Kidney capillary endothelial cell (primary cell): ENCODE data around the gene TMEM117.
"Not testable (repeated sequence)": the region's sequence is repeated elsewhere in the genome, so short reads cannot be mapped to it uniquely, and the experiment has no call there.

Source experiments
- DNase-seq: peaks from one replicate; pipeline ENCODE4 v3.0.0-alpha.2; 2018; ENCODE audit warnings: low spot score

TMEM117 gene

DNA sequence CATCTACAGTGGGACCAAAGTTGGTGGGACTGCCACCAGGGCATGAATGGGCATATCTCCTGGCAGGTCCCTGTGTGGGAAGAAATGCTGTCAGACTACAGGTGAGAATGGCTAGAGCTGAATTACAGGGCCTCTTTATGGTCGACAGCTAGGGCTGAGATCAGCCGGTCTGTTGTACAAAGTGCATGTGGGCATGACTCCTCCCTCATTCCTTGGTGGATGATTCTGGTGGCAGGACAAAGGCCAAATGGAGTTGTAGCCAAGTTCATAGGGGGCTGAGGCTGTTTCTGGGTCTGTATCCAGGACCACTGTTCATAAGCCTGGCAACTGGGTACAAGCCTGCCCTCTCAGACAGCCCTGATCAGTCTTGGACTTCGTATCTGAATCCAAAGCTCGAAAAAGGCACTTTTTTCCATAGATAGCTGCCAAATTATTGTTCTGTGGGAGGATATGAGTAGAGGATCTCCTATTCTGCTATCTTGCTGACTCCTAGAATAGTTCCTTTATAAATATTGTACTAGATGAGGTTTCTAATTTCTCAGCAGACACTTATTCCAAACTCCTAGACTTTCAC lies 460.8 kb downstream of the TMEM117 start:
- DNase-seq: no peak

DNA sequence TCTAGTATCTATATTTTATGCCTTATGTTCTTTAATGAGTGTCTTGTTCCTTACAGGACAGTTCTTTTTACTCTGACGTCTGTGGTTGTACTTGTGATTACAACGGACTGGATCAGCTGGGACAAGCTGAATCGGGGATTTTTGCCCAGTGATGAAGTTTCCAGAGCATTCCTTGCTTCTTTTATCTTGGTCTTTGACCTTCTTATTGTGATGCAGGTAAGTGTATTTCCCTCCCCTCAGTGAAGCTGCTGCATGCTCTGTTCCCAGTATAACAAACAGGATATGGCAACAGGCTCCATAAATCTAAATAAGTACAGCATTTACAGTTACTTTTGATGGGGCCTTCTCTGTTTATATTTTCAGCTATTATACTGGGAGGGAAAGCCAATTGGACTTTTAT lies 463.6 kb downstream of the TMEM117 start:
- DNase-seq: no peak

DNA sequence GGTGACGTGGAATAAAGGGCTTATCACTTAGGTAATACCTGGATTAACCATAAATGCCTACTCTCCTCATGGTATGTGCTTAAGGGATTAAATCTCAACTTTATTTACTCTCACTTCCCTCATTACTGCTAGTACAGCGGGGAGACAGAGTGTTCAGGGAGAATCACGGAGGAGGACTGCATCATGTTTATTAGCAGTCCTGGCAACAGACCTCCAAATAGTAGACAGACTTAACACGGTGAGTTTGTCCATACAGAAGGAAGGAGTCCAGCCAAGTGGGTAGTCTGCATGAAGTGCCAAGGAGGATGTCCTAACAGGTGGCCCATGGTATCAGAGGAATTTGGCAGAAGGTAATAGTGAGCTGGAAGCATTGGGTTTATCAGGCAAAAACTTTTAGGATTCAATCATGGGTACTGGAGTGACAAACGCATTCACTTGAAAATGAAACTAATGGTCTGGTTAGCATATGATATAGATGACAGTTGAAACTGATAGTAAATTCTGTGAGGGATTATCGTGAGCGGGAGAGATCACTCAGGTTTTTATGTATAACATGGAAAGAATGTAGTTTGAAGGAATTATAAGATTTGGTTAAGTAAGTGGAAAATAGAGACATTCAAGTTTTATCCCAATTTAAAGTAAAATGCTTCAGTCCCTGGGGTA lies 471.8 kb downstream of the TMEM117 start:
- DNase-seq: no peak

DNA sequence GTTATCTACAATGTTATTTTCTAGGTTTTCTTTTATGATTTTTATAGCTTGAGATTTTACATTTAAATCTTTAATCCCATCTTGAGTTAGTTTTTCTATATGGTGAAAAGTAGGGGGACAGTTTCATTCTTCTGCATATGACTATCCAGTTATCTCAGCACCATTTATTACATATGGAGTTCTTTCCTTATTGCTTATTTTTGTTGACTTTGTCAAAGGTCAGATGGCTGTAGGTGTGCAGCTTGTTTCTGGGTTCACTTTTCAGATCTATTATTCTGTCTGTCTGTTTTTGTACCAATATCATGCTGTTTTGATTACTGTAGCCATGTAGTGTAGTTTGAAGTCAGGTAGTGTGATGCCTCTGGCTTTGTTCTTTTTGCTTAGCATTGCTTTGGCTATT lies 477.3 kb downstream of the TMEM117 start:
- no peak for DNase-seq

DNA sequence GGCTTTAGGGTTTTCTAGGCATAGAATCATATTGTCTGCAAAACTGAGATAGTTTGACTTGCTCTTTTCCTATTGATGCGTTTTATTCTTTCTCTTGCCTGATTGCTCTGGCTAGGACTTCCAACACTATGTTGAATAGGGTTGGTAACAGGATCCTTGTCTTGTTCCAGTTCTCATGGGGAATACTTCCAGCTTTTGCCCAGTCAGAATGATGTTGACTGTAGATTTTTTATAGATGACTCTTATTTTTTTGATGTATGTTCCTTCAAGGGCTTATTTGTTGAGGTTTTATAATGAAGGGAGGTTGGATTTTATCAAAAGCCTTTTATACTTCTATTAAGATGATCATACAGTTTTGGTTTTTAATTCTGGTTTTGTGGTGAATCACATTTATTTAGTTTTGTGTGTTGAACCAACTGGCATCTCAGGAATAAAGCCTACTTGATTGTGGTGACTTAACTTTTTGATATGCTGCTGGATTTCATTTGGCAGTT lies 478.2 kb downstream of the TMEM117 start:
- DNase-seq: no peak

DNA sequence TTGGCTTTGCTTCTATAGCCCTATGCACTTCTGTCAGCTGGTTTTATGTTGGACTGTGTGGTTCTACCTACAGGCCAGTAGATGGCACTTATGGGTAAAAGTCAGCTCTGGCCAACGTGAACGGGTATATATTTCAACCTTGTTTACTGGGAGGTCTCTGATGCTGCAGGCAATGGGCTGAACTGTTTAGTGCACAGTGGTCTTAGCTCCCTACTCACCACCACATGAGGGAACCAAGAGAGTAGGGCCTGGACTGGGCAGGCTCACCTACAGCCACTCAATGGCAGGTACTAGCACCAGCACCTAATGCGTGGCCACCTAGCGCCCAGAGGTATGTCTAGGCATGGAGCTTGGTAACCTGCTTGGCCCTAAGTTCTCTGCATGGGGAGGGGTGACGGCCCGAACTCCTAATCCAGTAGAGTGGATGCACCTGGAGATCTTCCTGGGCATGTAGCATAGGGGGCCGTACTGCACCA lies 481.8 kb downstream of the TMEM117 start:
- peak; percentile 26 for DNase-seq

DNA sequence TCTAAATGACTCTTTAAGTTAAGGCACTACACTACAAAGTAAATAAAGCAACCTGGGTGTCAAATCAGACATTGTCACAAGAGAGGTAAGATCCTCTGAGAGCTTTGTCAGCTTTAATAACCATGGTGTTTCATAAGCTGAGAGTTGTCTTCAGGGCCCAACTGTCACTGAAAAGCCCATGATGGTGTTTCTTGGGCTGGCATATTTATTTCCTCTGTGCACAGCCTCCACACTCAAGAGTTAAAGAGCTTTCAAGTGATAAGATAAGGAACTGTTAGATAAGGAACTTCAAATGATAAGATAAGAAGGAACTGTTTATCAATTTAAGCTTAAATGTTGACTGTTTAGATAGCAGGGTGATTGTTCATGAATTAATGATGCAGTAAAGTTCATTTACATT lies 495.4 kb downstream of the TMEM117 start:
- DNase-seq: no peak

DNA sequence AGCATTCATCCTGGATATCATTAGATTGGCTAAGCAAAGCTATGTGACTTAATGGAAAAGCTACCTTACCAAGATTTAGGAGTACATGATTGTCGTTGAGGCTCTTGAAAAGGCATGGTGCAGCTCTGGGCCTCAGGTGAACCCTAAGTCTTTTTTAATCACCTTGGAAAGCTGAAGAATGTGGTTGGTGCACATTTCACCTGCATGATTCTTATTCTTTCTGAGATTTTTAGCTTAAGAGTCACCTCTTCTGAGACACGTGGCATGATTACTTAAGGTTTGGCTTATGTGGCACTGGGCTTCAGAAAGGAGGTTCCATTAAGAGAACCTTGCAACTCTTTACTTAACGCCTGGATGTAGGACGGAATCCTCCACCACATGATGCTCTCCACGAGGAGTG lies 498.5 kb downstream of the TMEM117 start:
- no peak for DNase-seq

DNA sequence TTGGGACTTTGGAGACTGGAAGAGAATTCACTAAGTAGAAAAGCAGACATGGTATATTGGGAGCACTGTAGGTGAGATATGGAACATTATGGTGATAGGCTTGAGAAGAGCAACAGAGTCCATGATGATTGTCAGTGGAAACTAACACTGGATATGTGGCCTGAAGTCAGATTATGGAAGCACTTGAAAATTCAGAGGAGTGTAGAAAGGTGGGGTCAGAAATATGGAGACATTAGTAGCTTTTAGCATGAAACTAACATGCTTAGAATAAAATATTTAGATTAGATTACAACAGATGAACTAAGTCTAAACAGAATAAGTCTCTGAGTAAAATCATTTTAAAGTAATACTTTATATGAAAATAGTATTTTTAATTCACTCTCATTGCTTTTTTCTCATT lies 499.1 kb downstream of the TMEM117 start:
- DNase-seq: no peak

DNA sequence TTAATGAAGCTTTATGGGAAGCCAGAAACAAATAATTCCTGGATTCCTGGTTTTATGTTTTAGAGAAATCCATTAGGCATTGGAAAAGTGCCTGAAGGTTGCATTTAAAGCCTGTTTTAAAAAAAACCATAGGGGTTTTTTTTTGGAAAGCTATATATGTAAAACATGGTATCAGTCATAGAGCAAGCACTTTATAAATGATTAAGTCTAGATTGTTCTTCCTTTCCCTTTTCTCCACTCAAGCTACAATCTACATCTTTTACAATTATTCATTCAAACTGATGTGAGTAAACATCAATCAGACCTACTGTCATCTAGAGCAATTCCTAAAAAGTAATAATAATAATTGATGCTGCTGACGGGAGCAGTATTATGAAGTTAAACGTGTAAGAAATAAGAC lies 500.7 kb downstream of the TMEM117 start:
- no peak for DNase-seq

DNA sequence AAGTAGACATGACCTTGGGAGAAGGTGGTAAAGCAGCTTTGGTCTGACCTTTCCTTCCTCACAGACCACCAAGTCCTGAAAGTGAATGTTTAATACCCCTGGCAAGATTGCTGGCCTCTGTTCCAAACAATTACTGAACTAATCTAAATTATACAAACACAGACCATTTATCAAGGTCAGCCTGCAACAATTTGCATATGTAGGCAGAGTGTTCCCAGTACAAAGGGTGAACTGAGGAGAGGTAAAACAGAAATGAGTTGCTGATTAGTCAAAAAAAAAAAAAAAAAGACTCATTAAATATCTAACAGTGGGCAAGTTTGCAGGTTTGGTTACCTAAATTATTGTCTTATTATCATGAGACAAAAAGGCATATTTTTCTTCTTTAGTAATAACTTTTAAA lies 506.5 kb downstream of the TMEM117 start:
- DNase-seq: no peak

DNA sequence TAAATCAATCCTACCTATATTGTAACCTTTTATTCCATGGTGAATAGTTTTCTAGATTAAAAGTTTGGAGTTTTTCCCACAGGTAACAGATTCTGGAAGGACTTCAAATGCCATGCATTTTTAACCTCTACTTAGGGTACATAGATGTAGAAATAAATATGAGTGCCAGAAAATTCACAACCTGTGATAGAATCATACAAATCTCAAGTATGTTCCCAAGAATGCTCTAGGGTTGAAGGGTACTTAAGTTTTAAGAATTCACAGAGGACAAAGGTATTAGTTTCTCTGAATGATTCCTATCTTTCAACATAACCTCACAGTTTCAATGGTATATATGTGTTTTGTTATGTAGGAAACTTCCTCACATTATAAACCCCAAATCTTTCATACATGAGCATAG lies 511.3 kb downstream of the TMEM117 start:
- no peak for DNase-seq

DNA sequence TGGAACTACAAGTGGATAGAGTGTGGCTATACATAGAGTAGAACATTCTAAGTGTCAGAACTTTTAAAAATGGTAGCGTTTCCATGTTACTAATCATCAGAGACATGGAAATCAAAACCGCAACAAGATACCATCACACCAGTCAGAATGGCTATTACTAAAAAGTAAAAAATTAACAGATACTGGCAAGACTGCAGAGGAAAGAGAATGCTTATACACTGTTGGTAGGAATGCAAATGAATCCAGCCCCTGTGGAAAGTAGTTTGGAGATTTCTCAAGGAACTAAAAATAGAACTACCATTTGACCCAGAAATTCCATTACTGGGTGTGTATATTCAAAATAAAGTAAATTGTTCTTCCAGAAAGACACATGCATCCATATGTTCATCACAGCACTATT lies 521.6 kb downstream of the TMEM117 start:
- no peak for DNase-seq

DNA sequence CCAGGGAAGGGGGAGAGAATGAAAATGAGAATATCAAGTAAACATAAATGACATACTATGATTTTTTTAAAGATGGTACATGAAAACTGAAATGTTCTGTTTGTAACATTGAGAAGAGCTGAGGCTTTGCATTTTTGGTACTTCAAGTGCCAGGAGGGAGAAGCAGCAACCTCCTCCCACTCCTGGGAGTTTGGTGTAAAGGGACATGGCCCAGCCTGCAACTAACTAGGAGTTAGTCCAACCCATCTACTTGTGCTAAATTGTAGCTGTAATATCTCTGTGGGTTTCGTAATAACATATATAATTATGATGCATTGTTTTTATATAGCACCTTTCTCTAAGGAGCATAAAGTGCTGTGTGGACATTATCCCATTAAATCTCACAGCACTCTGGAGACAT lies 522.8 kb downstream of the TMEM117 start:
- no peak for DNase-seq

DNA sequence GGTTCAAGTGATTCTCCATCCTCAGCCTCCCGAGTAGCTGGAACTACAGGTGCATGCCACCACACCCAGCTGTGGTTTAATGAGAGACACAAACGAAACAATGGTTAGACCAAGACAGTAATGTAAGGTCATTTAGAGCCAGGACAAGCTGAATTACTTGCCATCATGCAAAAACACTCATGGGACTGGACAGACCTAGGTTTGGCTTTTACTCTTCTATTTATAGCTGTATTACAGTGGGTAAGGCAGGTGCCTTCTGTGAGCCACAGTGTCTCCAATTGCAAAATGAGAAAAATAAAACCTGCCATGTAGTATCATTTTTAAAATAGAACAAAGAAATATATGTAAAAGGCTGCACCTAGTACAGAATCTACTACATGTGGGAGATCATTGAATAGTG lies 527.1 kb downstream of the TMEM117 start:
- no peak for DNase-seq

DNA sequence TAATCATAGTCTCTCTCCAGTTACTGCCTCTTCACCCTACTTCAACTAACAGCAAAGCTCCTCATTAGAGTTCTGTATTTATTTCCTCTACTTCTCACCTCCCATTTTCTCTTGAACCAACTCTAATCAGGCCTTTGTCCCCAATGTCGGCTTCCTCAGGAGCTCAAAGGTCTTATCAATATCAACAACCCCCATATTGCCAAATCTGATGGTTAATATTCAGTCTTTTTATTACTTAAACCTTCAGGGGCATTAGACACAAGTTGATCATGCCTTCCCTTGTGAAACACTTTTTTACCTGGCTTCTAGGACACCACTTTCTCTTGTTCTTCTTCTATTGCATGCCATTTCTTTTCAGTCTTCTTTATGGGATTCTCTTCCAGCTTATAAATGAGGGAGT lies 531.3 kb downstream of the TMEM117 start:
- DNase-seq: no peak

DNA sequence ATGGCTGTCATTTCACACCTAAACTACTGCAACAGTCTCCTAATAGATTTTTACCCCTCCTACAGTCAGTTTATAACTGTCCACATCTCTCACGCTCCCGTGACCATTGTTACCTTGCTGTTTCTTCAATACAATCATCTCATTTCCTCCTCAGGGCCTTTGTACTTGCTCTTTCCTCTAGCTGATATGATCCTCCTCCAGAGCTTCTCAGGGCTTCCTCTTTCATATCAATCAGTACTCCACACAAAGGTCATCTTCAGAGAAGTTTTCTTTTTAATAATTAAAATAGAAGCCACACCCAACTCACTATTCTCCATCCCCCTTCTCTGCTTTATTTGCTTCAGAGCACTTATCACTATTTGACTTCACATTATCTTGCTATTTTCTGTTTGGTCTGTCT lies 532.0 kb downstream of the TMEM117 start:
- DNase-seq: no peak

DNA sequence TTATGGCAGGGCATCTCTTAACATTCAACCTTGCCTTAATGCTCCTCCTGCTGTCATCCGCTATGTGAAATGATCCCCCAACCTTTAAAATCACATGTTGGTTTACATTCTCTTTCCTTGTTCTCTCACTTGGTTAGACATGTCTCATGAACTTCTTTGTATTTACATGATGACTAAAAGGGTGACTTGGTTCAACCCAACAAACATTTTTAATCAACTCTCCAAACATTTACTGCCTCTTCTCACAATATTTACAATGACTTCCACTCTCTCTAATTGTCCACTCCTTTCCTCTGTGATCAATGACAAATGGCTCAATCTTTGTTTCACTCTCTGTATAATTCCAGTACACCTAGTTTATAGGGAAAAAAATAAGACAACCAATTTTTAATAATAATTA lies 534.1 kb downstream of the TMEM117 start:
- no peak for DNase-seq

DNA sequence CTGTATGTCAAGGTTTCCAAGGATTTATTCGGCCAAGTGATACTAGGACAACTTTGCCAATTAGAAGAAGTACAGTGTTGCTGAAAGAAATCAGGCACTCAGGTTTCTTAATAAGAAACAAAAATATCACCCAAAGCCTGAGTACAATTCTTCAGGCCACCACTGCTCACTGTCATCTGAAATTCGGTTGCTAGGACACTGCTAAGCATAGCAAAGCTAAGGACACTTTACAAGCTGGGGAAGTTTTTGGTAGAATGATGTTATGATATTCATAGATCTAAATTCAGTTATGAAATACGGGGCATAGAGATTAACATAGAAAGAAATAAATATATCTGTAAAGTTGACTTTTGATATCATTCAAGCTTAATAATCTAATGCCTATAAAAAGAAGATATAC lies 535.1 kb downstream of the TMEM117 start:
- no peak for DNase-seq

DNA sequence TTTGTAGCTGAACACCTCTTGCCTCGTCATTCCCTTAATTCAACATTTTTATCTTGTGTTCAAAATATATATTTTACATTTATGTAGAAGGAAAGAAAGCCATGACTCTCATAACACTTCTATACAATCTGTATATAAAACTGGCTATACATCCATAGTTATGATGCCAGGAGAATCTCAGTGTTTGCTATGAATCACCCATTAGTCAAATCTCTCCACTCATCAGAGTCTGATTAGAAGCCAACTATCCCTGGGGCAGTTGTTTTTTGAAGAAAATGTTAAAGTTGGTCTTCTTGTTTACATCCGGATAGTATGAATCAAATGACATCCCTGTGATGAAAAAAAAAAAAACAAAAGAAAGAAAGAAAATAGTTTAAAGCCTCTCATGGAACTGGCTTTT lies 536.4 kb downstream of the TMEM117 start:
- peak; percentile 19 for DNase-seq

DNA sequence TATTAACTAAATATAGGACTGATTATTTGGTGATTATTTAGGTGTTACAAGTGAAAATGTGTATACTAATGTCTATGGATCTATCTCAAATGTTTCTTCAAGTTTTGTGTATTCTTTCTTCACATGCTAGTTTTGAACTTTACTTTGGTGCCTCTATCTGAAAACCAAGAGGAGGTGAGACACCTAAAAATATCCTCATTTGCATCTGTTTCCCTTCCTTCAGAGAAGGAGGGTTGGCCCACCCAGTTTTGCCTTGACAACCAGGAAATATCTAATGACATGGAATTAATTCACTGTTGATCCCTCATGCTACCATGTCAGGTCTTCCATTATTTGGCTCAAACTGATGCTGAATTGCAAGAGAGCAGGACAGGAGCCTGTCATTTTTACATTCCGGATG lies 539.8 kb downstream of the TMEM117 start:
- no peak for DNase-seq

DNA sequence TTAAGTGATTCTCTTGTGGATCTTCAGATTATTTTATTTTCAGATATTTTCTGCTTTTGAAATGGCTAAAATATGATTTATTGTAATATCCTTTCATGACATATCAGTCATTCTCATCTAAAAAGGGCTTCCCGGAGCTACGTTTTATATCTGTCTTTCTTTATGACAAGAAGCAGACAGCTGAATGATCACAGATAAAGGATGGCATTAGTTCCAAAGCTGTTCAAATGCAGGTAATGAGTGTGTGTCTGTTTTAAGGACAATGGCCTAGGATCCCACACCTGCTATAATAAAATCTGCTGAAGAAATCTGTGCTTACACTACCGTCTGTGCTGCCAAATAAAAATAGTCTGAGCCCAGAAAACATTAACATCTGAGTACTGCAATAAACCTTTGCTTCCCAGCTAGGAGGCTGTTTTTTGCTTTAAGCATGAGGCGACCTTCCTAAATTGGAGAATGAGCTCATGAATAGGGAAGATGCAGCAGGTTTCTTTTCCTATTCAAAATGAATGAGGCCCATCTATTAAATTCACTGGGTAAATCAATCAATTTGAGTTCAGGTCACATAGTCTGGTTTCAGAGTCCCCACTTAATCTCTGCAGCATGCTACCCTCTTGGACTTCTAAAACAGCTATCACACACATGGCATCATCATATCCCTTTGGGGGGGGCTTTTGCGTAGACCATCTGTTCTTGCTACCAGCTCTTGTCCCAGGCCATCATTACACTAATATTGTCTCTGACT lies 541.7 kb downstream of the TMEM117 start:
- DNase-seq: no peak

DNA sequence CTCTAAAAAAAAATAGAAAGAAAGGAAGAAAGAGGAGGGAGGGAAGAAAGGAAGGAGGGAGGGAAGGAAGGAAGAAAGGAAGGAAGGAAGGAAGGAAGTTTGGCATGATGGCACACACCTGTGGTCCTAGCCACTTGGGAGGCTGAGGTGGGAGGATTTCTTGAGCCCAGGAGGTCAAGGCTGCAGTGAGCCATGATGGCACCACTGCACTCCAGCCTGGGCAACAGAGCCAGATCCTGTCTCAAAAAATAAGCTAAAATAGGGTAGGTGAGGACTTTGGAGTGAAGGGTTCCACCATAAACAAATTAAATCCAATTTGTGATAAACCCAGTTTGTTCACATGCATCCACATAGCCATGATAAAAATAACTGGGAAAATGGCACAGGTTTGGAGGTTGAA lies 543.2 kb downstream of the TMEM117 start:
- not testable (repeated sequence) for DNase-seq
